IPS DF 4.7 (cell line): Measurements from ENCODE around the gene FRRS1L.

Experiments used
- DNase-seq: peaks from one replicate; pipeline ENCODE4 v3.0.0-alpha.2; 2013; ENCODE audit warnings: low spot score; ENCODE audit errors: extremely low read depth

FRRS1L gene, protein sequence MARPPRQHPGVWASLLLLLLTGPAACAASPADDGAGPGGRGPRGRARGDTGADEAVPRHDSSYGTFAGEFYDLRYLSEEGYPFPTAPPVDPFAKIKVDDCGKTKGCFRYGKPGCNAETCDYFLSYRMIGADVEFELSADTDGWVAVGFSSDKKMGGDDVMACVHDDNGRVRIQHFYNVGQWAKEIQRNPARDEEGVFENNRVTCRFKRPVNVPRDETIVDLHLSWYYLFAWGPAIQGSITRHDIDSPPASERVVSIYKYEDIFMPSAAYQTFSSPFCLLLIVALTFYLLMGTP

DNA sequence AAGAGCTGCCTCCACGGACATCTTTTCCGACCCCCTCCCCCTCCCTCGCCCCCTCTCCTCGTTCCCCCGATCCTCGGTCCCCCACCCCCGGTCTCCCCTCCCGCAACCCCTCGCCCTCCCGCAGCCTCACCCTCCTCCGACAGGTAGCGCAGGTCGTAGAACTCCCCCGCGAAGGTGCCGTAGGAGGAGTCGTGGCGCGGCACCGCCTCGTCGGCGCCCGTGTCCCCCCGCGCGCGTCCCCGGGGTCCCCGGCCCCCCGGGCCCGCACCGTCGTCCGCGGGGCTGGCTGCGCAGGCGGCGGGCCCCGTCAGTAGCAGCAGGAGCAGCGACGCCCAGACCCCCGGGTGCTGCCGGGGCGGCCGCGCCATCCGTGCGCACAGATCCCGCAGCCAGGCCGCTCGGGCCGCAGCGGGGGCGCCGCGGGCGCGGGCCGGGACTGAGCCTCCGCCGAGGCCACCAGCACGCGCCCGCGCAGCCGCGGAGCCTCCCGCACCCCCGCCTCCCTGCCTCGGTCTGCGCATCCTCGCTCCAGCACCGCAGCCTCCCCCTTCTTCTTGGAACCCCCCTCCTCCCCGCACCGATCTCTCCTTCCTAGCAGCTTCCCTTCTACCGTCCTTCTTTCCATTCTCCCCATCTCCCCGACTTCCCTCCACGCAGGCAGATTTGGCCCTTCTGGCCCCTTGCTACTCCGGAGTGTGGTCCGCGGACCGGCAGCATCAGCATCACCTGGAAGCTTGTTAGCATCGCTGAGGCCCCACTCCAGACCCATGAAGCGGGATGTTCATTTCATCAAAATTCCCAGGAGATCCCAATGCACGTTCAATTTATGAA lies at the start of gene FRRS1L:
FRRS1L (minus strand) TSS at position 479 of the 831 bp plus-strand sequence; CDS start at position 368, 111 bp downstream.
- no peak for DNase-seq

DNA sequence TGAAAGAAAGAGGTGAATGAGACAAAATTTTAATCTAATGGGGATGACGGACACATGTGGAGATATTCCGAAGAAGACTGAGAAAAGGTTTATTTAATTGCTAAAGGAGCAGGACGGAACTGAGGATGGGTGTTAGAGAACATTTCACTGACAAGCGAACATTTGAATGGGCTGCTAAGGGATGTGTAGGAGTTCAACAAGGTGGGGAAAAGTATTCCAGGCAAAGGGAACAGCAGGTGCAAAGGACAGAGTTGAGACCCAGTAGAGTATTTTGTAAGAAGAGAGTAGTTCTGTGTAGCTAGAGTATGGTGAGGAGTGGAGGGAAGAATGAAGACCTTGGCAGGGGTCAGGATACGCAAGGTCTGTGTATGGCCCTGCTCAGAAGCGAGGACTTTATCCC lies 47.4 kb upstream of the FRRS1L start:
- no peak for DNase-seq

DNA sequence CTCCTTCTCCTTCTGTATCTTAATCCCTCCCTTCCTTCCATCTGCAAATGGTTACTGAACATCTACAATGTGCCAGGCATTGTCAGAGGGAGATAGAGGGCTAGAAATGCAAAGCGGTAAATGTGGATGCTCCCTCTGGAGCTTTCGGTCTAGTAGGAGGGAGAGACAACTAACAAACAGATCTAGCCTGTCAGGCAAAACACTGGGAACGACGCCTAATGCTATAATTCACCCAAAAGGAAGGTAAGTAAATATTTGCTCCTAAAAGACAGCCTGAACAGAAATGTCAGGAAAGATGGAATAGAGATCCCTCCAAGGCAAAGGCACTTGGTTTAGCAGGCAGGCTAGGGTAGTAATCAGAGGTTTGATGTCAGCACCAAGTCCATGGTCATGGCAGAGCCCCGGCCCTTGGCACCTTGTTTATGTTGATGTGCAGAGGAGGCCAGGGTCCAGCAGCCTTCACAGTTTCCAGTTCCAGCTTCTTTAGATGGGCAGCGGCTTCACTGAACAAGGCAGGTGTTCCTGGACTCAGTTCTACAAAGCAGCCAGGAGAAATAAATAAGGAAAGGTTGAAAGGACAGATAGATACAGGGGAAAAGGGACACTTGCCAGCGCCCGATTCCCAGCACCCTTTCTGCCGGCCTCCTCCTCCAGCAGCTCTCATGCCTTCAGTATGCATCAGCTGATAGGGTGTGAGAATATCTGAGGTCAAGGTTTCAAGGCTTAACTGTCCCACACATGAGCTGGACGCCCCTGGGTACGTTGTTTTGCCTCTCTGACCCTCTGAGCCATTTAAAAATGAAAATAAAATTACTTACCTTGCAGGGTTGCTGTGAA lies 46.5 kb upstream of the FRRS1L start:
- no peak for DNase-seq

DNA sequence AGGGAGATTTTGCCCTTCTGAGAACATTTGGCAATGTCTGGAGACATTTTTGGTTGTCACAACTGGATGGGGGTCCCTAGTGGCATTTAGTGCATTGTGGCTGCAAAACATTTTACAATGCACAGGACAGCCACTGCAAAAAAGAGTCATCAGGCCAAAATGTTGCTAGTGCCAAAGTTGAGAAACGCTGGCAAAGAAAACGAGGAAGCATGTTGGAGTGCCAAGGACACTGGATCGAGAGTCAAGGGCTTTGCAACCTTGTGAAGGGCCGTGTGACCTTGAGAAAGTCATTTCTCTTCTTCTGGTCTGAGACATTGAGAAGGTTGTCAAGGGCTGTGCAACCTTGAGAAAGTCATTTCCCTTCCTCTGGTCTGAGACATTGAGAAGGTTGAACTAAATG lies 45.7 kb upstream of the FRRS1L start:
- no peak for DNase-seq

DNA sequence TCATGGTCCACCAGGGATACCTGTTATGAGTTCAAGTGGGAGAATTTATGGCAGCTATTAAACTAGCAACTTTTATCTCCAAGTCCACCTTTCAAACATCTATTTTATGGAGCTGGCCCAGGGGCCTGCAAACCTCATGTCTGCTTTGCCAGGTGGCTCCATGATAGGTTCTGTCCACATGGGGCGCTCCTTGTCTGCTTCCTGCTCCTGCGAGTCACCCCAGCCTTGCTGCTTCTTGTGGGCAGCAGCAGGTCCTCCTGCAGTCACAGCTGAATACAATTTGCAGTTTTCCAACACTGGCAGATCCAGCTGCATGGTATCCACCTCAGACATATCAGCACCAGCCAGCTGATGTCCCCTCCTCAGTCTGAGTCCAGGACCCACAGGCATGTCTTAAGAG lies 39.6 kb upstream of the FRRS1L start:
- DNase-seq: no peak

DNA sequence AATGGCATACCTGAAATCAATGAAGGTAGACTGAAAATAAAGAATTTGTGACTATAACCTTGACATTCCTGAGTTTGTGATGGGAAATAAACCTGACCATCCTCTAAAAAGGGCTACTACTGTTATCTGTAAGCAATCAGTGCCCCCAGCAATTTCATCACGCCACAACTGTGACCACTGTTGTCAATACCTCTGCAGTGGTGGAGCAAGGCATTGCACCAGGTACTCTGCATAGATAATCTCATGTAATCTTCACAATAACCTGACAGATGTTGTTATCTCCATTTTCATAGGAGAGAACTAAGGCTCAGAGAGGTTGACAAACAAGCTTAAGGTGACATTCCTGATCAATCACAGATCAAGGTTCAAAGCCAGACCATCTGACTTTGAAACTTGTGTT lies 38.5 kb upstream of the FRRS1L start:
- DNase-seq: no peak

DNA sequence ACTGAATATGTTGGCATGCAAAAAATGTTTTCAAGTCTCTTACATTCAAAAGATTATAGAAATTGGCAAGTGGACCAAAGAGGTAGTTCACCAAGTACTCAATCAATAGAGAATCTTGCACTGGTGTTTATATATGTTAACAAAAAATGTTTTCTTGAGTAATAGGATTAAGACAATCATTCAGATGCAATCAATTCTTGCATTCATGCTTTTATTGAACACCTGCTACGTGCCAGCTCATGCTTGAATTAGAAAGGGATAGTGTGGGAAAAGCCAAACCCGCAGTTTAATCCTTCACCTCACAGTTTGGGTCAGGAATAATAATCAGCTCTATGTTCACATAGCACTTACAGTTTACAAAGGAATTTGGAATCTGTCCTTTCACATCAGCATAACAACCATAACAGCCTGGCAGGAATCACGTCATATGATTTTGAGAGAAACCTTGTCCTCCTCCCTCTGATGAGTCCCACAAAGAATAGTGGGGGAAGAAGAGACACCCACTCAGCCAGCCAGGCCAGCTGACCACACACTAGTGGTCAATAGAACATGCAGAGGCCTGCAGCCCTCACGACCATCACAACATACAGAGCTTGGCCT lies 36.8 kb upstream of the FRRS1L start:
- DNase-seq: no peak

DNA sequence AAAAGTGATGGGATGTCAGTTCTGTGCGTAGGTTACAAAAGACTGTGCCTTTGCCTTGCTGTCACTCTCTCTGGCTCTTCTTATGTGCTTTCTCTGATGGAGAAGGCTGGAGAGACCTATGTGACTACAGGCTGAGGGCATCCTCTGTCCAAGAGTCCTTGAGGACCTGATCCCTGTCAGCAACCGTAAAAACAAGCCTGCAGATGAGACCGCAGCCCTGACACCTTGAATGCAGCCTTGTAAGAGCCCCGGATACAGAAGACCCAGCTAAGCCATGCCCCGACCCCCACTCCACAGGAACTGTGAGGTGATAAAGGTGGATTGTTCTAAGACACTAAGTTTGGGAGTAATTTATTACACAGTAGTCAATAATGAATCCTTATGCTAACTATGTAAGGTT lies 32.6 kb upstream of the FRRS1L start:
- no peak for DNase-seq

DNA sequence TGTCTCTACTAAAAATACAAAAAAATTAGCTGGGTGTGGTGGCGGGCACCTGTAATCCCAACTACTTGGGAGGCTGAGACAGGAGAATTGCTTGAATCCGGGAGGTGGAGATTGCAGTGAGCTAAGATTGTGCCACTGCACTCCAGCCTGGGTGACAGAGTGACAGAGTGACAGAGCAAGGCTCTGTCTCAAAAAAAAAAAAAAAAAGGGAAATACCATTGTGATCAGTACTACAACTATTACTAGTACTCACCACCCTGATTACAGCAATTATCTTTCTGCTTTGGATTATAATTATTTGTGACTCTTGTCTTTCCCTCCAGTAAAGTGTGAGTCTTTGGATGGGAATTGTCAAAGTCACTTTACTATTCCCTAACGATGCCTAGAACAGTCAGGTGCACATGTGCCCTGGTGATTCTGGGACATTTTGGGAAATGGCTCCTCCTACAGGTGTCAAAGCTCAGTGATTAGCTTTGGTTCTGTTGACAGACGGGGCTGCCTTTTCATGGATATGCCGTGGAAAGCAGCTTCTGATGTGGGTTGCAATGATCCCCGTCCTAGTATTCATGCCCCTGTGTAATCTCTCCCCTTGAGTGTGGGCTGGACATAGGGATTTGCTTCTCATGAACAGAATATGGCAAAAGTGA lies 31.8 kb upstream of the FRRS1L start:
- no peak for DNase-seq

DNA sequence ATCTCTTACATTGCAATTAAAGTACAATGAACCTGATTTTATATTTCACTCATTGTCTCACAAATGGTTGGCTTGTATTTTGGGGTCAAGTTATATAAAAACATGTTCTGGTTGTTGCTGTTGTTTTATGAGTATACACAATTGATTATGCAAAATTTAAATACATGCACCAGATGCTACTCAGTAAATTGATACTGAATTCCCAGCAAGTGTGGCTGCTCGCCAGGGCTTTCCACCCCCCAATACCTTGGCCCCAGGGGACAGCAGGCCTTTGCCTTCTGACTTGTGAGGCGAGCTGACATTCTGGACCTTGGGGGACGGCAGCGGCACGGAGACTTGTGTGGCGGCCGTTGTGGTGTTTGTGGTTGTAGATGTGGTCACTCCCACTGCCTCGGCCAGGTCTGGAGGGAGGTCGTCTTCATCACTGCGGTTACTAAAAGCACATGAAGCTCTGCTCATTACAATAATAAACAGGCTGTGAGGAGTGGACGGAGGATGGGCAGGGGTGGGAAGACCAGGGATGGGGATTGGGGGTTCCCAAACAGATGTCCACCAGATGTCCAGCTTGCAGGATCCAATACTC lies 27.0 kb upstream of the FRRS1L start:
- DNase-seq: no peak

DNA sequence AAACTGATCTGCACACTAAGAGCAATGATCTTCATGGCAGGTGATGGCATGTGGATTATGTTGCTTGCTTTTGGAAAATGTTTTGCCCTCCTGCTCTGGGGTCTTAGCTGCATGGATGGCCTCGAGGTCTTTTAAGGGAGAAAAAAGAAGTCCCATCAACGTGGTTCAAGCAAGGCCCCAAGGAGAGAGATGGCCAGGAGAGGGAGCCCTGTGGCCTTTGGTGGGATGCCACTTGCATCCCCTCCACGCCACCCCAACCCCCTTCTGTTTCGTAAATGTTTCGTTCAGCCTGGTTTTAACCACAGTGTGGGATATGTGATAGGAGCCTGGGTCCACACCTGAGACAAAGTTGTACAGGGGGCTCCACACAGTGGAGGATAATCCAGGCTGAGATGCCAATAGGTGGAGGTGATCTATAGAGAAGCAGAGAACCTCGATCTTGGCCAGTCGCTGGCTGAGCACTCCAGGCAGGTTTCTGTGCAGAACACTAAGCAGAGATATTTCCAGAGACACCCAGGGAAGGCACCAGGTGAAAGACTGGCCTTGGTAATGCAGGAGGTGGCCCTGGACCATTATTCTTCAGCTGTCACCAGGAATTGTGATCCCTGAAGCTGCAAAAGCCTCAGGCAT lies 25.8 kb upstream of the FRRS1L start:
- DNase-seq: no peak

DNA sequence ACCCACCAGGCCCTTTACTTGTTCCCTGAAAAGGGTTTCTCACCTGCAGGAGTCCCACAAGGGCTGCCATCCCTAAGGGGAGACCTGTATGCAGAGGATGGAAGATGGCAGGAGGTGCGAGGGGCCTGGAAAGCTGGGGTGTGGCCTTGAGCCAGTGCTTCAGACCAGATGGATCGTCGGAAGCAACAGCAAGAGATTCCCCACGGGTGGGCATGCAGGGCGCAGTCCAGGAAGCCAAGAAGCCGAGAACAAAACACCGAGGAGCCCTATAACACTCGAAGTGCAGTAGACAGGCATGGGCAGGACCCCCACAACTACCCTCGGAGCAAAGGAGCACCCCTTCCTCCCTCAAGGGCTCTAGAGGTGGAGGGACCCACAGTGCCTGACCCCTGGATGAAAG lies 24.7 kb upstream of the FRRS1L start:
- no peak for DNase-seq

DNA sequence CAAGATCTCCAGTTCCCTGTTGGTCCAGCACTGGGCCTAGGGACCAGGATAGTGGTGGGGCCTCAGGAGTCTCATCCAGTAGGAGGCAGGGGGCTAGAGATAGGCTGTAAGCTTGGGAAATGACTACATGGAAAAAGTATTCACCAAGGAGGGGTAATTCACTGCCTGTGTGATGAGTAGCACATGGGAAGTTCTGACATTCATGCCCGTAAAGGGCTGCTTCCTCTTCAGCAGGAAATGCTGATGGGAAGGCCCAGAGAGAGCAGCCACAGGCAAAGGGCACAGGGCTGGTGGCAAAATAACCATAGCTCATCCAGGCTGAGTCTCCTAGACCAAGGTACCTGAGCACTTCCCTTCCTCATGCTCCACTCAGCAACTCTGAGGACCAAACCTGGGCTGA lies 23.1 kb upstream of the FRRS1L start:
- no peak for DNase-seq

DNA sequence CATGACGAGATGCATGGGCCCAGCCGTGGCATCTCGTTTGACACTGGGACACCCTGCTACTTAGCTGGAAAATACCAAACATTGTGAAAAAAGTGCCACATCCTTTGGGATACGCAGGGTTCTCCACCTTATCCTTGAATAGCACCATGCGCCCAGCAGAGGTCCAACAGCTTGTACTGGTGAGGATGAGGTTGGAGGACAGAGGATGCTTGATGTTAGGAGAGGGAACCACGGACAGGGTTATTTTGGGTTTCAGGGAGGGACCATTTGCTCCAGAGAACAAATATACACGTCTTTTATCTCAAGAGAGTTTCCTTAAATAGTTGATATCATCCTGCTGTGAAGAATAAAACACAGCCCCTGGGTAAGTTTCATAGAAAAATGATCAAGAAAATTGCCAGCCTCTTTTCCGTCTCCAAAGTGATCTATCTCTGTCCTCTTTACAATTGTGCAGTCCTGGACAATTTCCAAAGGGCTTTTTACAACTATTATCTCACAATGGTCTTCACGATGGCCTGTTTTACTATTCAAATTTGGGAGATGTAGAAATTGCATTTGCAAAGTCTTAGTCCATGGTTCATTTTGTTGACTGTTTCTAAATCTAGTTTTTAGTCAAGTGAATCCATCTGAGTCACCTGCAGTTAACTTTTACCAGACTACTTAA lies 19.9 kb upstream of the FRRS1L start:
- DNase-seq: no peak

DNA sequence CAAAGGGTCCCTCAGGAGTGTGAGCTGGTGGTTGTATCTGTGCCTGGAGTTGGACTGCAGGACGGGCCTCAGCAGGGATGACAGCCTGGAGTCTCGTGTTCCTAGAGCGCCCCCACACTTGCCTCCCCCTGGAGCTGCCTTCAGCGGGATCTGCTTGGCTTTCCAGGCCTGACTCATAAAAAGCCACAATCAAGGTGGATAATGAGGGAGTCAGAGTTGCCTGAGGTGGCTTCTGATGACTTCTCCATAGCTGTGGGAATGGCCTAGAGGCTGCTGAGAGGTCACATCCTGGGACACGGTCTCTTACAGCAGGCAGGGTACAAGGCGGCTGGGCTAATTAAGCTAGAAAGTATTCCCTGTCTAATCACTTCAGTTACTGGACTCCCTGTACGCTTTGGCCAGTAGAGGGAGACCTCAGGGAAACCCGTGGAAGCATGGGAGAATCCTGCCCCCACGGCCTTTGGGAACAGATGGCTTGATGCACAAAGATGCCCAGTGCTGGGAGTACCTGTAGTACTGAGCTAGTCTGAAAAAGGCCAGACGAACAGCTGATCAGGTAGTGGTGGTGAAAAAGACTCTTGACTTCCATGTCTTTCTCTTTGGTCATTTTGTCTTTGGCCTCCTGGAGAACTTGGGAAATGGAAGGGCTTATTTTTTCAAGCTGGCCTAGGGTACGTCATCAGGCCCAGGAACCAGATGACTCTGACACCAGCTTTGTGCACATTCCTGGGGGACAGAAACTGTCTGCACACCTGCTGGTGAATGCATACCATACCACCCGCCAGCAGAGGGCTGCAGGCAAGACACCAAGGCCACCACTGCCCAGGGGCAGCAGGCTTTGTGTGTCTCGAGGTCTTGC lies 16.1 kb upstream of the FRRS1L start:
- DNase-seq: no peak

DNA sequence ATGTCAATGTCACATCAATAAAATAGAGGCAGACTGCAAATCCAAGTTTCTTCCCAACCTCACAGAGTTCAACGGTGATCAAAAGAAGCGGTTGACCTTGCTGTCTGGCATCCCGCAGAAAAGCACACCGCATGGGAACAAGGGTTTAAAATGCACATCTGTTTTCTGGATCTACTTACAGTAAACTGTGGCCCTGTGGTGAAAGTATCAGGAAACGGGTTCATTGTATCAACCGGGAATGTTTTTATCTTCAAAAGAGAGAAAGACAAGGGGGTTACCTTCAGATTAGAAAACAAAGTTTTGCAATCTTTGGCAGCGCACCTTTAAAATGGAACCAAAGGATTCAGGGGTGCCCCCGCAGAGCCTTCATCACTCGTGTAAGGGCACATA lies 15.5 kb upstream of the FRRS1L start:
- no peak for DNase-seq

DNA sequence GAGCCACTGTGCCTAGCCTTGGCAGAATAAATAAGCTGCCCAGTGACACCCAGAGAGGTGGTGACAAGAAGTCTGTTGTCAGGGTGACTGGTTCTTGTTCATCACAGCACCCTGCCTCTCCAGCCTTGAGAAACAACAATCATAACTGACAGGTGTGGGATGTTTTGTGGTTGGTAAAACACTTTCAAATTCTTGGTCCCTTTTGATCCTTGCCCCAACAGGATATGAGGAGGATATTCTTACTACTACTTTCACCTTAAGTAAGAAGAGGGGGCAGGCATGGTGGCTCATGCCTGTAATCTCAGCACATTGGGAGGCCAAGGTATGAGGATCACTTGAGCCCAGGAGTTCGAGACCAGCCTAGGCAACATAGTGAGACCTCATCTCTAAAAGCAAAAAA lies 14.2 kb upstream of the FRRS1L start:
- DNase-seq: no peak

DNA sequence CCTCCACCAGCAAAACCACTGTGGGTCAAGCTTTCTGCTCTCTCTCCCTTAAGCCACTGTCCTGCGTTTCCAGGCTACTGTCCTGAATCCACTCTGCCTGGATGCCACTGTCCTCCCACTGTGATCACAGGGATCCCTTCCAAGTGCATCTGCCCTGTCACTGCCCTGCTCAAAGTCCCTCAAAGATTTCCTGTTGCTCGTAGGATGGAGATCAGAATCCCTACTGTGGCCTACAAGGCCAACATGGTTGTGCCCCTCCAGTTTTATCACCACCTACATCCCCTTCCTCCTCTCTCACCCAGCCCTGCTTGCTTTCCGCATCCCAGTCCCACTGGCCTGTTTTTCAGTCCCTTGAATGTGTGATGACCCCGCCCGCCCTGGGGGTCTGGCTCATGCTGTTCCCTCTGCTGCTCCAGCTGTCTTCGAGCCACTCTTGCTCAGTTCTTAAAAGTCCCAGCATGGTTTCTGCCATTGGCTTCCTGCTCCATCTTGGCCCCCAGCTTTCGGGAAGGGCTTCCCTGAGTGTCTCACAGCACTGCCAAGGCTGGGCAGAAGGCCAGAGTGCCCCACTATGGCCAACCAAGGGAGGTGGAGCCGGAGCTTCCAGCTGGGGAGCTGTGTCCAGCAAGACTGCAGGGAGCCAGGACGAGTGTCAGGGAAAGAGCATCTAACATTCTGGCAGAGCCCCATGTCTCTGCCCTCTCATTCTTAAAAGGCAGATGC lies 12.9 kb upstream of the FRRS1L start:
- no peak for DNase-seq
